ENCODE data around the gene LIPE. TPM values are rescaled to one million over a fixed set of nuclear protein-coding genes. Genes with fewer than 3 reads are reported as not detected.

The LIPE gene
- total RNA-seq, 2 donors from 2014 or later, result 25.1 to 31.5 TPM

DNA sequence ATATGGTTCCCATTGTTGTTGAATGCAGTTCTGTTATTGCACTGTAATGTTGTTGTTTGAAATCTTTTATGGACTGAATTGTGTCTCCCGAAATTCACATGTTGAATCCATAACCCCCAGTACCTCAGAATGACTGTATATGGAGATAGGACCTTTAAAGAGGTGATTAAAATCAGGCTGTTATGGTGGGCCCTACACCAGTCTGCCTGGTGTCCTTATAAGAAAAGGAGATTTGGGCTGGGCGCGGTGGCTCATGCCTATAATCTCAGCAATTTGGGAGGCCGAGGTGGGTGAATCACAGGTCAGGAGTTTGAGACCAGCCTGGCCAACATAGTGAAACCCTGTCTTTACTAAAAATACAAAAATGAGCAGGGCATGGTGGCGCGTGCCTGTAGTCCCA lies 8.1 kb upstream of the LIPE start:
- Mint-ChIP-seq H3K9me3 (no peaks in the 10 kb centered on the region), H3K4me3 (no peak overlapping the region), H3K4me1 (ENCODE audit: low read depth in 2 of 2) (peaks cover 5 to 8% of the 10 kb centered on the region in 2 donors), H3K27ac (no peak overlapping the region), H3K27me3 (no peaks in the 10 kb centered on the region), H3K36me3 (no peaks in the 10 kb centered on the region)
- no peak for DNase-seq (ENCODE audit: low spot score)
- ATAC-seq, result no peak

DNA sequence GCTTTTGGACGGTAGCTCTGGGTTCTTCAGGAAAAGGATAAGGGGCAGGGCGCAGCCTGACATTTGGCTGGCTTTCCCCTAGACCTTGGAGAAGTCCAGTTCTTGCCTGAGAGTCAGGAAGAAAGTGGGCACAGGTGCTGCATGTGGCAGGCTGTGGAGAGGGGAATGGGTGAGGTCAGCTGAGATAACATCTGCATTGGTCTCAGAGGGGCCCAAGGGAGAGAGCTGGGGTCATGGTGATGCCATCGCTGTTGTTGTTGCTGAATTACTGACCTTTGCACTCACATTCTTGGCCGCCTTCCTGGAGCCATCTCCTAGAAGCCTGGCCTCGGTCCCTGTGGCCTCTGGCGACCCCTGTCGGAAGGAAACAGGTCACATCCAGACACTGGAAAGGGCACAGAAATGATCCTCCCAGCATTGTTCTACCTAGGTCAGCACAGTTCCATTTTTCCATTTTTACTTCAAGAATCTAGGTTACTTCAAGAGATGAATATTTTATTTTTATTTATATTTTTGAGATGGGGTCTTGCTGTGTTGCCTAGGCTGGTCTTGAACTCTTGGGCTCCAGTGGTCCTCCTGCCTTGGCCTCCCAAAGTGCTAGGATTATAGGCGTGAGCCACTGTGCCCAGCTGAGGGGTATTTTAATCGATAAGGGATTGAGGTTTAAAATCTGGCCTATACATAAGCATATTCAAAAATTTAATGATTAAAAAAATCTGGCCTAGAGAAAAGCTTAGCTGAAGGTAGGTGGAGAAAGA lies 6.5 kb upstream of the LIPE start:
- H3K27ac Mint-ChIP-seq, result no peak overlapping the region
- no peaks in the 10 kb centered on the region for H3K36me3 Mint-ChIP-seq

DNA sequence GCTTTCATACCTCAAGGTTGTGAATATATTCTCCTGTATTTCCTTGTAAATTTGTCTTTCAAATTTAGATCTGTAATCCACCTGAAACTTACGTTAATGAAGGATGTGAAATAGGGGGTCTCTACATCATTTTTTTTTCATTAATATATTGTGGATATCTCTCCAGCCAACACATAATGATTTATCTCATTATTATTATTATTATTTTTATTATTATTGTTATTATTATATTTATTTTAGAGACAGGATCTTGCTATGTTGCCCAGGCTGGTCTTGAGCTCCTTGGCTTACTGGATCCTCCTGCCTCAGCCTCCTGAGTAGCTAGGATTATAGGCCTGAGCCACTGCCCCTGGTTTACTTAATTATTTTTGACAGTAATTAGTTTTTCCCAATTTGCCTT lies 4.3 kb upstream of the LIPE start:
- DNase-seq (ENCODE audit: low spot score) (no peak), ATAC-seq (no peak)
- Mint-ChIP-seq H3K4me1 (ENCODE audit: low read depth in 2 of 2) (no peaks in the 10 kb centered on the region), H3K27ac (no peak overlapping the region), H3K27me3 (no peaks in the 10 kb centered on the region), H3K9me3 (no peaks in the 10 kb centered on the region), H3K36me3 (no peaks in the 10 kb centered on the region), H3K4me3 (no peak overlapping the region)

More for the DNA sequence above, 6.5 kb upstream of the LIPE start:
- Mint-ChIP-seq H3K9me3 (no peaks in the 10 kb centered on the region), H3K27me3 (no peaks in the 10 kb centered on the region), H3K4me1 (ENCODE audit: low read depth in 2 of 2) (peaks cover 5 to 6% of the 10 kb centered on the region in 2 donors), H3K4me3 (no peak overlapping the region)
- ATAC-seq (peak; percentile 65 to 77), DNase-seq (ENCODE audit: low spot score) (no peak)

DNA sequence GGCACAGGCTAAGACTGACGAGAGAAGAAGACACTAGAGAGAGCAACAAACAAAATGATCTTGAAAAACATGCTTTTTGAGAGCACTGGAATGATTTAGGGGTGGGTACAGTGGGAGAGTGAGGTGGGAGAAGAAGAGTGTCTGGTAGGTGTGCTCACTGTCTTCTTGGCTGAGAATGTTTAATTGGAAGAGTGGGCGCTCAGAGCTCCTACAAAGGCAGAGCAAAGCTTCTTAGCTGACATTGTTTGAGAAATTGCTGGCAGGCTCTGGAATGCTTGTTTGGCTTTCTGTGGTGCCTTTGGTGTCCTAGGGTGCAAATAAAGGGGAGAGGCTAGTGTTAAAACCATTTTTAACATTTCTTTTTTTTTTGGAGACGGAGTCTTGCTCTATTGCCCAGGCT lies 1.5 kb upstream of the LIPE start:
- H3K4me3 Mint-ChIP-seq, result no peak overlapping the region
- H3K27me3 Mint-ChIP-seq, result no peaks in the 10 kb centered on the region
- no peak for ATAC-seq
- H3K36me3 Mint-ChIP-seq, result no peaks in the 10 kb centered on the region
- no peak overlapping the region for H3K27ac Mint-ChIP-seq
- H3K9me3 Mint-ChIP-seq, result no peaks in the 10 kb centered on the region
- peaks cover under 1 to 6% of the 10 kb centered on the region in 2 donors for H3K4me1 Mint-ChIP-seq (ENCODE audit: low read depth in 2 of 2)
- no peak for DNase-seq (ENCODE audit: low spot score)

DNA sequence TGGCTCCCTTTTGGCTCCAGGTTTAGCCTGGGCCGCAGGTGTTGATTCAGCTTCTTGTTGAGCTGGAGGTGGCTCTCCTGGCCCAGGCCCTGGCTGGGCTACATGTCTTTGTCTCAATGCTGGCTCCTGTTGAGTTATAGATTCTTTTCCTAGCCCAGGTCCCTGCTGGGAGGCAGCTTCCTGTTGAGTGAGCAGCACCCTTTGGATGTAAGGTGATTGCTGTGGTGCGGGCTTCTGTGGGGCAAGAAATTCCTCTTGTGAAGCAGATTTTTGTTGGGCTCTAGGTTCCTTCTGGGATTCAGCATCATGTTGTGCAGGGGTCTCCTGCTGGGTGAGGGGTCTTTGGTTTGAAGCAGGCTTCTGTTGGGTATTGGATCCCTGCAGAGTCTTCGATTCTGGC lies 545 bp downstream of the LIPE start:
- Mint-ChIP-seq H3K27ac (no peak overlapping the region), H3K27me3 (no peaks in the 10 kb centered on the region), H3K36me3 (no peaks in the 10 kb centered on the region), H3K4me3 (no peak overlapping the region), H3K4me1 (ENCODE audit: low read depth in 2 of 2) (peaks cover 19 to 25% of the 10 kb centered on the region in 2 donors), H3K9me3 (no peaks in the 10 kb centered on the region)
- DNase-seq (ENCODE audit: low spot score) (no peak), ATAC-seq (no peak)

DNA sequence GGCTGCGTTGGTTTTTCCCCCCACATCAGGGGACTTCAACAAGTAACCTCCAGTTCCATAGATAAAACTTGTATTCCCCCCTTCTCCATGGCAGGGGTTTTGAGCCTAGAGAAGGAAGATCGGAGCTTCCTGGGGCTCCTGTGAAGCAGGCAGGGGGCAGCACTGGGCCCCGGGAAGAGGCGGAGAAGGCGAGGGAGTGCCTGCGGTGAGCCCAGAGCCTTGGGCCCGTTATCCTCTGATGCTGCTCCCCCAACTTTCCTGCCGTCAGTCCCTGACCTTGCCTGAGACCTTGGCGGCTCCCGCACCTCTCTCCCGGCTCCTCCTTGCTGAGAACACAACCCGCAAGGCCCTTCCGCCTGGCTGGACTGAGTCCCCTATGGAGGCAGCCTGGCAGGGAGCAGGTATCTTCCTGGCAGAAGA lies 2.5 kb downstream of the LIPE start:
- Mint-ChIP-seq H3K36me3 (no peaks in the 10 kb centered on the region), H3K4me3 (peak overlapping the region; percentile 92), H3K27me3 (no peaks in the 10 kb centered on the region), H3K4me1 (ENCODE audit: low read depth in 2 of 2) (peaks cover 36 to 38% of the 10 kb centered on the region in 2 donors), H3K27ac (peak overlapping the region; percentile 85 to 95), H3K9me3 (no peaks in the 10 kb centered on the region)
- no peak for ATAC-seq
- DNase-seq (ENCODE audit: low spot score), result no peak

DNA sequence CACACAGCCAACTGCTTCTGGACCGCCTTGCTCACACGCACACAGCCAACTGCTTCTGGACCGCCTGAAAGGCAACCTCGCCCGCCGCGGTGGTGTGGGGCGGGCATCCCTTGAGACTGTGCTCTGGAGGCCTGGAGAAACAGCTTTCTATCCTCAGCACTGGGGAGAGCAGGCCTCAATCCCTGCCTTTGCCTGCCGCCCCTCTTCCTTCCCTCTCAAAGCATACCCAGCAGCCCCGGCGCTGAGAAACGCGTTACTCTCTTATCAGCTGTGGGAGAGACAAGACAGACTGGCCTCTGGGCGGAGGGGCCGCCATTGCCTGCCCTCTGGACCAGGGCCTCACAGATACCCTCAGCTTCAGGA lies 2.9 kb downstream of the LIPE start:
- no peaks in the 10 kb centered on the region for H3K36me3 Mint-ChIP-seq
- H3K9me3 Mint-ChIP-seq, result no peaks in the 10 kb centered on the region

DNA sequence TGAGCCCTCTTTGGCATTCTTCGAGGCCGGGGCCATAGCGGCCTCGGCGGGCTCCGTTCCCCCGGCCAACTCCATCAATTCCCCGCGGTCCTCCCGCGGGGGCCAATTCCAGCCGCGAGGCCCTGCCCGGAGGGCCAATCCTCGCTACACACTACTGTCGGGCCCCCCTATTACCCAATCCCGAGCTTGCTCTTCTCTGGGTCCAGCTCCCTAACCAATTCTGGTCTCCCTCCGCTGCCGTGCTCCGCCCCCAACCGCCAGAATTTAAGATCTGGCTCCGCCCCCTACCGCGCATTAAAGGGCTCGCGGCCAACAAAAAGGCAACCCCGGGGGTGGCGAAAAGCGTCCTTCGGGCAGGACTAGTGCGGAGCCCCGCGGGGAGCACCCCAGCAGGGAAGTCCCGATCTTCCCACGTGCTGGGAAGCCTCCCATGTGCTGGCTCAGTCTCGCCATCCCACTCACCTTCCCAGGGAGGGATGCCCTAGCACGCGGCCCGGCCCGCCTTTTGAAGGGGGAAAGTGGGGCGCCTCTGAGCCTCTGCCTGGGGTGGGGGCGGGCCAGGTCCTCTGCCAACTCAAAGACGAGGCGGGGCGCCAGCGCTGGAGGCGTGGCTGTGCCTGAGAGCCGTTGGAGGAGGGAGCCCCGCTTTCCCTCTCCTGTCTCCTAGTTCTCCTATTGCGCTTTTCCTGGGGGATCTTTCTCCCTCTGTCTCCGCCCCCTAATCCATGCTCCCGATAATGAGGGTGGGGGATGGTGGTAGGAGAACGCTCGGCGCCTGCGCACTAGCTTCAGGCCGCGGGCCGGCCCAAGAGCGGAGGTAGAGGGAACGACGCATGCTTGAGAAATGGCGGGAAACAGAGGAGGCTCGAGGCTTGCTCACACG lies 3.5 kb downstream of the LIPE start:
- DNase-seq (ENCODE audit: low spot score) (peak; percentile 96), ATAC-seq (peak; percentile 98 to 99)
- Mint-ChIP-seq H3K27ac (peak overlapping the region; percentile 85 to 95), H3K36me3 (no peaks in the 10 kb centered on the region), H3K9me3 (no peaks in the 10 kb centered on the region), H3K4me3 (peak overlapping the region; percentile 92), H3K4me1 (ENCODE audit: low read depth in 2 of 2) (peaks cover 36 to 38% of the 10 kb centered on the region in 2 donors), H3K27me3 (no peaks in the 10 kb centered on the region)

More for the DNA sequence above, 2.9 kb downstream of the LIPE start:
- H3K27me3 Mint-ChIP-seq, result no peaks in the 10 kb centered on the region
- peaks cover 36 to 38% of the 10 kb centered on the region in 2 donors for H3K4me1 Mint-ChIP-seq (ENCODE audit: low read depth in 2 of 2)
- H3K27ac Mint-ChIP-seq, result peak overlapping the region; percentile 85 to 95
- peak overlapping the region; percentile 92 for H3K4me3 Mint-ChIP-seq
- no peak for ATAC-seq
- no peak for DNase-seq (ENCODE audit: low spot score)

DNA sequence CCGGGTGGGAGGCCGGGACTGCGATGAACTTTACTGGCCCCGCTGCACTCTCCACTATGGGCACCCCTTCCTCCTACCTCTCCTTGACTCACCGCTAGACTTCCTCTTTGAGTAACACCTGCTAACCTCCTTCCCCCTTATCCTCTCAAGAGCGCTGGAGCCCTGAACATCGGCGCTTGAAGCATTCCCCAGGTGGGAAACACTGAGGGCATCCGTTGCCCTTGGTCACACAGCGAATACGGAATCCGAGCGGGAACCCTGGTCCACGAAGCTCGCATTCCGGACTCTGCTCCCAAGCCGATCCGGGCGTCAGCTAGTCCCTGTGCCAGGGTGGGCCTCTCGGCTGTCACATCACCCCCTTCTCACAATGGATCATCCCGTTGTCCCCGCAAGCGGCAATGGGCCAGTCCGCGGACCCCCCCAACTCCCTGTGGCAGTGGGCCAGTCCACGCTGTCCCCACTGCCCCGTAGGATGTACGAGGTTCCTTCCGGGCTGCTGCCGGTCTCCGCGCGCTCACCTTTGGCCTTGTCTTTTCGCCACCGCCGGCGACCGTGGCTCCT lies 4.2 kb downstream of the LIPE start:
- no peak for DNase-seq (ENCODE audit: low spot score)
- Mint-ChIP-seq H3K27ac (peak overlapping the region; percentile 85 to 95), H3K4me1 (ENCODE audit: low read depth in 2 of 2) (peaks cover 36 to 38% of the 10 kb centered on the region in 2 donors), H3K4me3 (peak overlapping the region; percentile 92), H3K9me3 (no peaks in the 10 kb centered on the region), H3K36me3 (no peaks in the 10 kb centered on the region), H3K27me3 (no peaks in the 10 kb centered on the region)
- ATAC-seq, result peak; percentile 68 to 69

DNA sequence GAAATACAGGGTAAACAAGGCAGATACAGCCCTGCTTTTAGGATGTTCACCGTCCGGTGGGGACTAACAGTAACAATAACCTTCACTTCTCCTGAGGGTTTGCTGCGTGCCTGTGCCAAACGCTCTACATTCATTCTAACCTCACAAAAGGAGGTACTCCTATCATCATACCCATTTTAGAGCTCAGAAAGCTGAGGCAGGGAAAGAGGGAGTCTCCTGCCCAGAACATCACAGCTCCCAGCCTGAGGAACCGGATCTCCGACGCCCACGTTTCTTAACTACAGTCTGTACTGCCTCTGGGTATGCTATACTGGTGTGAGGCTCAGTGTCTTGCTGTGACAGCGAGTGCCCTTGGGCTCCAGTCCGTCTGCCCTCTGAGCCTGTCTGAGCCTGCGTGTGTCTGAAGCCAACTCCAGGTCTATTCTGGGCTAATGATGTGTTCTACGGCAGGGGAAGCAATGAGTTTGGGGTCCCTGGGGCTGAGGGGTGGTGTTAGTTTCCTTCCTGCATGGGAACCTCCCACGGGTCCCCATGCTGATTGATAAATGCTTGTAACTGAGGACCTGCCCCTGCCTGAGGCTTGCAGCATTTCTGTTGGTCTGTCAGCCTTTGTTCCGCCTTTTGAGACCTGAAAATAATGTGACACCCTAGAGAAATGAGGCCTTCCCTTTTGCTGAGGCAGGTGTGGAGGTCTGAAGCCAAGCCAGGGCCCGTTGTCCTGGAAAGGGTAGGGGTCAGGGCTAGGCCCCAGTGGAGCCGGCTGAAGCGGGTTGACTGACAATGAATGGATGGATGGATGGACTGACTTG lies 4.9 kb downstream of the LIPE start:
- H3K4me3 Mint-ChIP-seq, result peak overlapping the region; percentile 92
- no peak for ATAC-seq
- no peaks in the 10 kb centered on the region for H3K9me3 Mint-ChIP-seq
- DNase-seq (ENCODE audit: low spot score), result no peak
- peaks cover 36 to 38% of the 10 kb centered on the region in 2 donors for H3K4me1 Mint-ChIP-seq (ENCODE audit: low read depth in 2 of 2)
- peak overlapping the region; percentile 85 to 95 for H3K27ac Mint-ChIP-seq
- H3K36me3 Mint-ChIP-seq, result no peaks in the 10 kb centered on the region
- H3K27me3 Mint-ChIP-seq, result no peaks in the 10 kb centered on the region

DNA sequence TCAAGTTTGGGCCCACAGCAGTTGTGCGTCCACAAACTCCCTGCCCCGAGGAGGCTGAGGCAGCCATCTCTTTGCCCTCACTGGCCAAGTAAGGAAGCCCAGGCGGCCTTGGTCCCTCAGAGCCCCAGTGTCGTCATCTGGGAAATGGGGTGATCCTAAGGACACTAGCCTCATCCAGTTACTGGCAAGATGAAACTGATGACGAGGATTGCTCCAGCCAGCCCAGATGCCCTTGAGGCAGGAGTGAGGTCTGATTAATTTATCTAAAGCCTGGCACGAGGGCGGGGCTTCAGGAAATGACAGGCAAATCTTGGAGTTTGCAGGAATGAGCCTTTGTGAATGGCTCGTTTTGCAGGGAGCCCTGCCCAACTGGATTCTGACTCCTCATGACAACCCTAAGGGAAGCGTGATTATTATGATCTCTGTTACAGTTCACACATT lies 5.6 kb downstream of the LIPE start:
- DNase-seq (ENCODE audit: low spot score), result no peak
- H3K9me3 Mint-ChIP-seq, result no peaks in the 10 kb centered on the region
- ATAC-seq, result no peak
- H3K27me3 Mint-ChIP-seq, result no peaks in the 10 kb centered on the region
- no peaks in the 10 kb centered on the region for H3K36me3 Mint-ChIP-seq
- H3K4me1 Mint-ChIP-seq (ENCODE audit: low read depth in 2 of 2), result peaks cover 36 to 38% of the 10 kb centered on the region in 2 donors
- H3K4me3 Mint-ChIP-seq, result peak overlapping the region; percentile 92
- peak overlapping the region; percentile 69 to 95 for H3K27ac Mint-ChIP-seq

DNA sequence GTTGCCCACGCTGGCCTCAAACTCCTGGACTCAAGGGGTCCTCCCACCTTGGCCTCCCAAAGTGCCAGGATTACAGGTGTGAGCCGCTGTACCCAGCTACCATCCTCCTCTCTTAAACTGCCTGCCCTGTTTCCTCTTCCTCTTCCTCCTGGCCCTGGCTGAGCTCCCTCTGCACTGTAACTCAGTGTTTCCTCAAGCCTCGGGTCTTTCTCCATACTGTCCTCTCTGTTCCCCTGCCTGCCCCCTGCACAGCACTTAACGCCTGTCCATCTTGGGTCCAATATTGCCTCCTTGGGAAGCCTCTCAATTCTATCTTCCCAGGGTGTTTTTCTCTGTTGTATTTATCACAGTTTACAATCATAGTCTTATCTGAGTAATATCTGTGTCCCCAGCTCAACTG lies 6.1 kb downstream of the LIPE start:
- no peak for ATAC-seq
- H3K27me3 Mint-ChIP-seq, result no peaks in the 10 kb centered on the region
- peak overlapping the region in 1 of 2 donors; percentile 69 for H3K27ac Mint-ChIP-seq
- no peaks in the 10 kb centered on the region for H3K9me3 Mint-ChIP-seq
- H3K4me1 Mint-ChIP-seq (ENCODE audit: low read depth in 2 of 2), result peaks cover 36 to 38% of the 10 kb centered on the region in 2 donors
- no peak for DNase-seq (ENCODE audit: low spot score)
- H3K4me3 Mint-ChIP-seq, result peak overlapping the region; percentile 92
- H3K36me3 Mint-ChIP-seq, result no peaks in the 10 kb centered on the region

DNA sequence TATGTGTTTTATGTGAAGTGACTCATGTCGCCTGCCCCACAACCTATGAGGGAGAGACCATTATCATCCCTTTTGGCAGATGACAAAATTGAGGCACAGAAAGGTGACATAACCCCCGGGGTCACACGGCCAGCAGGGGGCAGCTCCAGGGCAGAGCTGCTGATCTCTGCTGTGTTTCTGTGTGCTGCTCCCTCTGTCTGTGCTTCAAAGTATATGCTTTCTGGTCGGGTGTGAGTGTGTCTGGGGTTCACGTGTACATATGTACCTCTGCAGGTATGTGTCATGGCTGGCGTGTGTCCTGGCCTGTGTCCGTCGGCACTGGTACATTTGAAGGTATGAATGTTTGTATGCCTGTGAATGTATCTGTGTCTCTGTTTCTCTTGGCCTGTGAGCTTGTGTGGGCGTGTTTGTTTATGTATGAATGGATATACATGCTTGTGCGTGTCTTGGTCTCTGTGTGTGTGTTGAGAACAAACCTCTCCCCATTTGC lies 7.1 kb downstream of the LIPE start:
- Mint-ChIP-seq H3K4me3 (no peak overlapping the region), H3K27ac (no peak overlapping the region)
- no peak for ATAC-seq

More for the DNA sequence above, 7.1 kb downstream of the LIPE start:
- Mint-ChIP-seq H3K4me1 (ENCODE audit: low read depth in 2 of 2) (peaks cover 36 to 38% of the 10 kb centered on the region in 2 donors), H3K27me3 (no peaks in the 10 kb centered on the region), H3K36me3 (no peaks in the 10 kb centered on the region), H3K9me3 (no peaks in the 10 kb centered on the region)
- DNase-seq (ENCODE audit: low spot score), result peak; percentile 73
